IMR-90 (cell line): Measurements from ENCODE around the gene MIA2. TPM values are rescaled to one million over a fixed set of nuclear protein-coding genes. Genes with fewer than 3 reads are reported as not detected.

Source experiments
- ATAC-seq: fragments of 200-7000 bp; cut with Tn5 transposase; 2 replicates; pipeline ENCODE4 v1.9.1; 2020; ENCODE audit warnings: low read depth, mild to moderate bottlenecking, moderate library complexity
- BruUV-seq: library from RNA; stranded (reverse); fragments of 400-500 nt; replicated peaks from 2 replicates; lab custom pipeline; 2021; lab: Mats Ljungman, UMichigan
- CTCF ChIA-PET: fragments of 300-600 bp; formaldehyde crosslinking; extraction: SDS; loops from one replicate; lab custom pipeline; 2021; ENCODE audit warnings: antibody characterized with exemption; lab: Yijun Ruan, JAX
- POLR2A ChIA-PET: fragments of 300-600 bp; sonication (Branson Sonifier 250); formaldehyde crosslinking; loops from one replicate; lab custom pipeline; 2022; ENCODE audit warnings: antibody characterized with exemption; ENCODE audit not compliant: unreplicated experiment; lab: Charles Lee
- DNase-seq: peaks from one replicate; pipeline ENCODE4 v3.0.0; 2013
- H2AFZ ChIP-seq: replicated peaks from 2 replicates; pipeline ENCODE3; 2013; ENCODE audit warnings: low read length, mild to moderate bottlenecking; ENCODE audit not compliant: poor library complexity
- H2AK5ac ChIP-seq: 2 replicates; pipeline ENCODE4 v1.6.1; 2013; ENCODE audit warnings: low read depth, low read length, inconsistent platforms
- H2AK9ac ChIP-seq: replicated peaks from 2 replicates; pipeline ENCODE3; 2013; ENCODE audit warnings: mild to moderate bottlenecking, low read depth, low read length, moderate library complexity; ENCODE audit not compliant: poor library complexity
- H2BK120ac ChIP-seq: 2 replicates; pipeline ENCODE4 v1.6.1; 2013; ENCODE audit warnings: low read depth, low read length, inconsistent platforms
- H2BK15ac ChIP-seq: 3 replicates; pipeline ENCODE4 v1.6.1; 2013; ENCODE audit warnings: low read depth, low read length, inconsistent platforms
- H2BK20ac ChIP-seq: 2 replicates; pipeline ENCODE4 v1.6.1; 2013; ENCODE audit warnings: low read depth, mild to moderate bottlenecking, inconsistent platforms, low read length, moderate library complexity
- H2BK5ac ChIP-seq: 2 replicates; pipeline ENCODE4 v1.6.1; 2013; ENCODE audit warnings: mild to moderate bottlenecking, low read depth, low read length, inconsistent platforms; ENCODE audit not compliant: poor library complexity, severe bottlenecking
- H3K14ac ChIP-seq: replicated peaks from 2 replicates; pipeline ENCODE4 v1.6.1; 2013; ENCODE audit warnings: low read depth, low read length, inconsistent platforms
- H3K18ac ChIP-seq: 2 replicates; pipeline ENCODE4 v1.6.1; 2013; ENCODE audit warnings: low read depth, low read length, control low read depth
- H3K23ac ChIP-seq: 2 replicates; pipeline ENCODE4 v1.6.1; 2013; ENCODE audit warnings: low read depth, low read length, inconsistent platforms
- H3K27ac ChIP-seq: 2 replicates; pipeline ENCODE4 v1.5.1; 2013; ENCODE audit warnings: mild to moderate bottlenecking, control low read depth, low read length; ENCODE audit not compliant: insufficient read depth
- H3K27me3 ChIP-seq: 2 replicates; pipeline ENCODE4 v1.6.1; 2013; ENCODE audit warnings: low read length; ENCODE audit not compliant: control insufficient read depth, insufficient read depth
- H3K36me3 ChIP-seq: 2 replicates; pipeline ENCODE4 v1.6.1; 2013; ENCODE audit warnings: low read length, mixed read lengths; ENCODE audit not compliant: control insufficient read depth, insufficient read depth
- H3K4ac ChIP-seq: 2 replicates; pipeline ENCODE4 v1.6.1; 2013; ENCODE audit warnings: low read depth, low read length, inconsistent platforms
- H3K4me1 ChIP-seq: 2 replicates; pipeline ENCODE4 v1.6.1; 2013; ENCODE audit warnings: low read length, mixed read lengths; ENCODE audit not compliant: control insufficient read depth, insufficient read depth
- H3K4me2 ChIP-seq: 2 replicates; pipeline ENCODE4 v1.6.1; 2013; ENCODE audit warnings: low read depth, mild to moderate bottlenecking, control low read depth, low read length, moderate library complexity
- H3K4me3 ChIP-seq: 2 replicates; pipeline ENCODE4 v1.5.1; 2013; ENCODE audit warnings: low read depth, mild to moderate bottlenecking, control low read depth, low read length, moderate library complexity; ENCODE audit not compliant: insufficient read depth
- H3K56ac ChIP-seq: 2 replicates; pipeline ENCODE4 v1.6.1; 2013; ENCODE audit warnings: low read length, inconsistent platforms; ENCODE audit not compliant: insufficient read depth; ENCODE audit errors: extremely low read depth
- H3K79me1 ChIP-seq, 2 experiments: 2 replicates each; pipeline ENCODE4 v1.6.1; 2013; ENCODE audit warnings: low read length in 2 of 2, inconsistent platforms in 1 of 2, low read depth in 1 of 2
- H3K9ac ChIP-seq: 2 replicates; pipeline ENCODE4 v1.6.1; 2013; ENCODE audit warnings: low read depth, low read length, control low read depth
- H3K9me1 ChIP-seq: 2 replicates; pipeline ENCODE4 v1.6.1; 2013; ENCODE audit warnings: low read length, inconsistent platforms; ENCODE audit not compliant: insufficient read depth
- H3K9me3 ChIP-seq: 2 replicates; pipeline ENCODE4 v1.6.1; 2013; ENCODE audit warnings: low read length; ENCODE audit not compliant: control insufficient read depth, insufficient read depth
- H4K20me1 ChIP-seq: 2 replicates; pipeline ENCODE4 v1.6.1; 2013; ENCODE audit warnings: low read length, inconsistent platforms; ENCODE audit not compliant: insufficient read depth
- H4K5ac ChIP-seq: 2 replicates; pipeline ENCODE4 v1.6.1; 2013; ENCODE audit warnings: mild to moderate bottlenecking, low read depth, low read length, control low read depth
- H4K8ac ChIP-seq, 2 experiments: 2 replicates each; pipeline ENCODE4 v1.6.1; 2013; ENCODE audit warnings: low read depth in 2 of 2, low read length in 2 of 2, control low read depth in 1 of 2, inconsistent platforms in 1 of 2
- H4K91ac ChIP-seq: 2 replicates; pipeline ENCODE4 v1.6.1; 2013; ENCODE audit warnings: low read depth, low read length, inconsistent platforms; ENCODE audit not compliant: insufficient read depth
- BHLHE40 ChIP-seq: fragments of 150-350 bp; IDR thresholded peaks from 2 replicates; pipeline ENCODE4 v1.6.1; 2016; ENCODE audit warnings: mild to moderate bottlenecking, low read depth, low read length
- CEBPB ChIP-seq: IDR thresholded peaks from 2 replicates; pipeline ENCODE4 v1.6.1; 2012; ENCODE audit warnings: low read depth, low read length, improper control_type of control experiment
- MXI1 ChIP-seq: IDR thresholded peaks from 2 replicates; pipeline ENCODE4 v1.6.1; 2012; ENCODE audit warnings: low read depth, mild to moderate bottlenecking, low read length, moderate library complexity, borderline replicate concordance
- POLR2A ChIP-seq: IDR thresholded peaks from 2 replicates; pipeline ENCODE4 v1.6.1; 2012; ENCODE audit warnings: mild to moderate bottlenecking, low read depth, low read length
- RAD21 ChIP-seq: IDR thresholded peaks from 2 replicates; pipeline ENCODE4 v1.6.1; 2012; ENCODE audit warnings: low read length, improper control_type of control experiment
- RCOR1 ChIP-seq: IDR thresholded peaks from 2 replicates; pipeline ENCODE4 v1.6.1; 2012; ENCODE audit warnings: mild to moderate bottlenecking, low read length, improper control_type of control experiment; ENCODE audit not compliant: insufficient replicate concordance
- WGBS, 2 experiments: methylation state at CpG; one replicate each; pipeline versions ENCODE4 v1.1.5 to v1.1.7; 2013; ENCODE audit warnings: missing lambda C conversion rate in 2 of 2; ENCODE audit not compliant: insufficient read length in 1 of 2; ENCODE audit errors: extremely low coverage in 2 of 2; 5-methylcytosine and 5-hydroxymethylcytosine counted together
- dilution Hi-C: fragments of 300-500 bp; cut with HindIII; formaldehyde crosslinking; loops from one replicate; pipeline ENCODE4 v1.14.3; 2018; ENCODE audit warnings: low sequenced_read_pairs; ENCODE audit not compliant: unreplicated experiment
- in situ Hi-C: fragments of 300-500 bp; cut with MboI; formaldehyde crosslinking; loops from 3 replicates; pipeline ENCODE4 v1.14.3; 2019; ENCODE audit warnings: low sequenced_read_pairs, inconsistent platforms, mixed read lengths
- intact Hi-C: fragments of 100-400 bp; cut with micrococcal nuclease; formaldehyde crosslinking; loops from 2 replicates; pipeline ENCODE4 v1.10.0; 2022
- polyA plus RNA-seq, 3 experiments: library from polyadenylated mRNA; depleted of rRNA; stranded (reverse); fragments of >200 nt; gene quantifications; 2 replicates each; pipeline ENCODE4 v1.2.3, GENCODE V29; 2012; ENCODE audit warnings: low replicate concordance in 1 of 3
- total RNA-seq: library from RNA; depleted of rRNA; stranded (reverse); fragments of >200 nt; gene quantifications from 2 replicates; pipeline ENCODE4 v1.2.3, GENCODE V29; 2012
- TF ChIP-seq, protein P1 (sequence below): fragments of 150-350 bp; IDR thresholded peaks from 2 replicates; pipeline ENCODE4 v1.6.1; 2017; ENCODE audit warnings: mild to moderate bottlenecking, antibody characterized with exemption, low read length, low read depth

MIA2 gene
- total and polyA plus RNA-seq, 2 of the 4 experiments (the other 2 are of a cell fraction) = 3.9 to 6.8 TPM

DNA sequence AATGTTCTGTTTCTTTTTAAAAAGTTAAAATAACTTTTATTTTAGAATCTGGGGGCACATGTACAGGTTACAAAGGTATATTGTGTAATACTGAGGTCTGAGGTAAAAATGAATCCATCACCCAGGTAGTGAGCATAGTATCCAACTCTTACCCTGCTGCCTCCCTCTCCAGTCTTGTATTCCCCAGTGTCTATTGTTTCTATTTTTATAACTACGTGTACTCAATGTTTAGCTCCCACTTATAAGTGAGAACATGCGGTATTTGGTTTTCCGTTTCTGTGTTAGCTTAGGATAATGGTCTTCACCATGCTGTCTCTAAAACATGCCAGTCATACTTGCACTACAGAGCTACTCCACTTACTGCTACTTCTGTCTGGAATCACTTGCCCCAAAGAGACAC, 190.1 kb downstream of the MIA2 start:
- Histone ChIP-seq H3K27me3 (no peaks in the 10 kb centered on the region), H3K27ac (no peak overlapping the region), H3K79me1 (peaks cover 15 to 34% of the 10 kb centered on the region in 2 experiments), H3K4me2 (no peak overlapping the region), H3K4me3 (no peak overlapping the region), H3K23ac (no peak overlapping the region), H2BK15ac (no peak overlapping the region), H2BK5ac (no peak overlapping the region), H2BK120ac (no peak overlapping the region), H3K4ac (no peak overlapping the region), H3K36me3 (no peaks in the 10 kb centered on the region), H4K91ac (no peak overlapping the region), H3K9ac (no peak overlapping the region), H2AFZ (no peak overlapping the region), H2AK5ac (no peak overlapping the region), H4K8ac (no peak overlapping the region; a peak in 1 of 4 replicates), H3K18ac (no peak overlapping the region), H3K14ac (no peak overlapping the region), H2AK9ac (no peak overlapping the region), H3K4me1 (peaks cover 3% of the 10 kb centered on the region; the same call in 1 of the 2 replicates), H3K9me1 (peaks cover 6% of the 10 kb centered on the region; the same call in 1 of the 2 replicates), H3K9me3 (no peaks in the 10 kb centered on the region), H4K5ac (no peak overlapping the region), H4K20me1 (peaks cover 3% of the 10 kb centered on the region; the same call in 1 of the 2 replicates), H2BK20ac (no peak overlapping the region), H3K56ac (no peak overlapping the region)
- dilution Hi-C loops (no loop called here), intact Hi-C loops (no loop called here), in situ Hi-C loops (no loop called here)
- POLR2A ChIA-PET = no interaction called here
- TF ChIP-seq RCOR1 (no peak), CEBPB (peak; percentile 36), RAD21 (no peak), MXI1 (no peak), POLR2A (no peak), BHLHE40 (no peak)
- TF ChIP-seq, protein P1, sequence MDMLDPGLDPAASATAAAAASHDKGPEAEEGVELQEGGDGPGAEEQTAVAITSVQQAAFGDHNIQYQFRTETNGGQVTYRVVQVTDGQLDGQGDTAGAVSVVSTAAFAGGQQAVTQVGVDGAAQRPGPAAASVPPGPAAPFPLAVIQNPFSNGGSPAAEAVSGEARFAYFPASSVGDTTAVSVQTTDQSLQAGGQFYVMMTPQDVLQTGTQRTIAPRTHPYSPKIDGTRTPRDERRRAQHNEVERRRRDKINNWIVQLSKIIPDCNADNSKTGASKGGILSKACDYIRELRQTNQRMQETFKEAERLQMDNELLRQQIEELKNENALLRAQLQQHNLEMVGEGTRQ = no peak
- CTCF ChIA-PET = no interaction called here
- ATAC-seq = no peak
- no peak for DNase-seq
- BruUV-seq = no TSS peak
- no CpG with 5 or more reads among the region's 3 CpGs for WGBS, 2 experiments
